HG03460 (cell line): Measurements from ENCODE around the gene MARCHF4.

Experiments
- ATAC-seq: cut with Tn5 transposase; IDR thresholded peaks from one replicate; pipeline ENCODE4 v1.9.1; 2021; ENCODE audit not compliant: unreplicated experiment

The MARCHF4 gene

GRCh38 chr2:216352653-216353270 lies 19.5 kb downstream of the MARCHF4 start:
- no peak for ATAC-seq

- no peak for ATAC-seq
Measured at GRCh38 chr2:216351172-216351925, 20.9 kb downstream of the MARCHF4 start.

- ATAC-seq, result no peak
Measured at GRCh38 chr2:216350214-216350791, 22.0 kb downstream of the MARCHF4 start.

- no peak for ATAC-seq
Measured at GRCh38 chr2:216349366-216349765, 22.9 kb downstream of the MARCHF4 start.

GRCh38 chr2:216348756-216349308 lies 23.5 kb downstream of the MARCHF4 start:
- no peak for ATAC-seq

GRCh38 chr2:216346781-216347180 lies 25.5 kb downstream of the MARCHF4 start:
- ATAC-seq, result no peak

- no peak for ATAC-seq
Measured at GRCh38 chr2:216345846-216346245, 26.4 kb downstream of the MARCHF4 start.

- no peak for ATAC-seq
Measured at GRCh38 chr2:216344950-216345300, 27.4 kb downstream of the MARCHF4 start.

- no peak for ATAC-seq
Measured at GRCh38 chr2:216344206-216344949, 27.9 kb downstream of the MARCHF4 start.

GRCh38 chr2:216343221-216343980 lies 28.9 kb downstream of the MARCHF4 start:
- ATAC-seq, result no peak

GRCh38 chr2:216341121-216341520 lies 31.2 kb downstream of the MARCHF4 start:
- ATAC-seq, result no peak

GRCh38 chr2:216340280-216340631 lies 32.0 kb downstream of the MARCHF4 start:
- ATAC-seq, result no peak

GRCh38 chr2:216339456-216340279 lies 32.6 kb downstream of the MARCHF4 start:
- no peak for ATAC-seq

- ATAC-seq, result no peak
Measured at GRCh38 chr2:216335252-216335651, 37.0 kb downstream of the MARCHF4 start.

GRCh38 chr2:216328347-216328746 lies 43.9 kb downstream of the MARCHF4 start:
- no peak for ATAC-seq

- no peak for ATAC-seq
Measured at GRCh38 chr2:216327447-216327935, 44.8 kb downstream of the MARCHF4 start.
